H1 (cell line): Measurements from ENCODE around the gene S100A10. TPM values are rescaled to one million over a fixed set of nuclear protein-coding genes. Genes with fewer than 3 reads are reported as not detected.

Experiments used
- CTCF ChIA-PET: fragments of 300-600 bp; sonication (Branson Sonifier 250); formaldehyde crosslinking; loops from one replicate; lab custom pipeline; 2021; ENCODE audit not compliant: partially characterized antibody; lab: Charles Lee
- POLR2A ChIA-PET: fragments of 300-600 bp; sonication (Branson Sonifier 250); formaldehyde crosslinking; loops from one replicate; lab custom pipeline; 2021; ENCODE audit warnings: inconsistent platforms; ENCODE audit not compliant: partially characterized antibody; lab: Charles Lee
- DNase-seq, 2 experiments: peaks; one replicate each; pipeline versions ENCODE4 v3.0.0 to v3.0.0-alpha.2; 2010 to 2022; ENCODE audit warnings: low spot score in 2 of 2, low read depth in 1 of 2, mixed read lengths in 1 of 2
- FAIRE-seq: peaks from 2 replicates; lab custom pipeline; 2011; peaks lifted over from hg19 to GRCh38; lab: Jason Lieb, UNC
- H2AFZ ChIP-seq: 2 replicates; pipeline ENCODE4 v1.8.1; 2012; ENCODE audit warnings: low read length, inconsistent platforms
- H2AK5ac ChIP-seq: 2 replicates; pipeline ENCODE4 v1.6.1; 2013; ENCODE audit warnings: low read depth, low read length
- H2BK120ac ChIP-seq: replicated peaks from 2 replicates; pipeline ENCODE3; 2013; ENCODE audit warnings: low read depth, low read length, inconsistent platforms
- H2BK12ac ChIP-seq: 2 replicates; pipeline ENCODE4 v1.6.1; 2013; ENCODE audit warnings: low read depth, low read length
- H2BK15ac ChIP-seq: 2 replicates; pipeline ENCODE4 v1.6.1; 2013; ENCODE audit warnings: low read length
- H2BK20ac ChIP-seq: 2 replicates; pipeline ENCODE4 v1.6.1; 2013; ENCODE audit warnings: low read length
- H2BK5ac ChIP-seq: 2 replicates; pipeline ENCODE4 v1.6.1; 2013; ENCODE audit warnings: low read depth, low read length
- H3K14ac ChIP-seq: 2 replicates; pipeline ENCODE4 v1.6.1; 2013; ENCODE audit warnings: inconsistent platforms; ENCODE audit not compliant: insufficient read length
- H3K18ac ChIP-seq: 2 replicates; pipeline ENCODE4 v1.6.1; 2013; ENCODE audit warnings: low read length; ENCODE audit errors: extremely low read depth
- H3K23ac ChIP-seq: 2 replicates; pipeline ENCODE4 v1.6.1; 2013; ENCODE audit warnings: inconsistent platforms; ENCODE audit not compliant: insufficient read length
- H3K23me2 ChIP-seq: 2 replicates; pipeline ENCODE4 v1.6.1; 2013; ENCODE audit warnings: low read depth, low read length
- H3K27ac ChIP-seq: 2 replicates; pipeline ENCODE4 v1.6.1; 2011; ENCODE audit warnings: low read depth, low read length, inconsistent platforms
- H3K27me3 ChIP-seq, 4 experiments: replicated peaks in 1 of 4; 1 replicate in 1 of 4; 2 replicates in 3 of 4; pipeline versions ENCODE4 v1.6.1 to v1.8.1; 2011 to 2013; ENCODE audit warnings: low read length in 3 of 4, mild to moderate bottlenecking in 3 of 4, inconsistent platforms in 2 of 4, mixed read lengths in 2 of 4, moderate library complexity in 1 of 4; ENCODE audit not compliant: control insufficient read depth in 3 of 4, insufficient read depth in 3 of 4; ENCODE audit errors: extremely low read depth in 1 of 4
- H3K36me3 ChIP-seq, 4 experiments: 2 replicates each; pipeline versions ENCODE4 v1.6.1 to v1.8.1; 2011 to 2013; ENCODE audit warnings: mild to moderate bottlenecking in 4 of 4, low read length in 3 of 4, moderate library complexity in 2 of 4, control low read depth in 1 of 4, inconsistent platforms in 1 of 4; ENCODE audit not compliant: insufficient read depth in 4 of 4, control insufficient read depth in 2 of 4
- H3K4ac ChIP-seq: replicated peaks from 2 replicates; pipeline ENCODE3; 2013; ENCODE audit warnings: low read length, low read depth, mixed read lengths, inconsistent platforms; ENCODE audit not compliant: insufficient read length
- H3K4me1 ChIP-seq, 4 experiments: replicated peaks in 1 of 4; 1 replicate in 1 of 4; 2 replicates in 3 of 4; pipeline versions ENCODE4 v1.6.1 to v1.8.1; 2011 to 2013; ENCODE audit warnings: low read length in 3 of 4, inconsistent platforms in 2 of 4, mixed read lengths in 1 of 4; ENCODE audit not compliant: insufficient read depth in 4 of 4, control insufficient read depth in 3 of 4
- H3K4me2 ChIP-seq, 2 experiments: 2 replicates each; pipeline versions ENCODE4 v1.6.1 to v1.8.1; 2011 to 2013; ENCODE audit warnings: low read depth in 2 of 2, low read length in 2 of 2, control low read depth in 1 of 2, inconsistent platforms in 1 of 2, mild to moderate bottlenecking in 1 of 2; ENCODE audit not compliant: insufficient read depth in 1 of 2
- H3K4me3 ChIP-seq, 4 experiments: fragments of 200-600, 300-600 bp in 1 of 4; sonication (generic), shearing (Covaris generic), sonication (Bioruptor Twin) in 1 of 4; 2 replicates each; pipeline versions ENCODE4 v1.5.1 to v1.8.1; 2011 to 2016; ENCODE audit warnings: low read length in 4 of 4, low read depth in 3 of 4, control low read depth in 2 of 4, inconsistent platforms in 2 of 4, mild to moderate bottlenecking in 2 of 4, mixed read lengths in 1 of 4, moderate library complexity in 1 of 4; ENCODE audit not compliant: insufficient read depth in 2 of 4; ENCODE audit errors: extremely low read depth in 1 of 4
- H3K56ac ChIP-seq: replicated peaks from 2 replicates; pipeline ENCODE3; 2013; ENCODE audit warnings: low read depth, mild to moderate bottlenecking, mixed read lengths, low read length, inconsistent platforms; ENCODE audit not compliant: insufficient read length
- H3K79me1 ChIP-seq: 2 replicates; pipeline ENCODE4 v1.6.1; 2013; ENCODE audit warnings: low read depth, low read length, control low read depth
- H3K79me2 ChIP-seq, 2 experiments: 2 replicates each; pipeline versions ENCODE4 v1.6.1 to v1.8.1; 2012 to 2013; ENCODE audit warnings: low read length in 2 of 2, mild to moderate bottlenecking in 2 of 2, inconsistent platforms in 1 of 2; ENCODE audit not compliant: insufficient read depth in 2 of 2, control insufficient read depth in 1 of 2
- H3K9ac ChIP-seq, 4 experiments: replicated peaks in 1 of 4; 1 replicate in 1 of 4; 2 replicates in 3 of 4; pipeline versions ENCODE4 v1.6.1 to v1.8.1; 2011 to 2013; ENCODE audit warnings: low read depth in 3 of 4, low read length in 3 of 4, control low read depth in 2 of 4, mild to moderate bottlenecking in 2 of 4, moderate library complexity in 2 of 4, inconsistent platforms in 1 of 4; ENCODE audit errors: extremely low read depth in 1 of 4
- H3K9me3 ChIP-seq, 2 experiments: 2 replicates each; pipeline versions ENCODE4 v1.6.1 to v1.8.1; 2012 to 2013; ENCODE audit warnings: mild to moderate bottlenecking in 2 of 2, moderate library complexity in 2 of 2, control low read depth in 1 of 2, inconsistent platforms in 1 of 2, low read depth in 1 of 2, low read length in 1 of 2, mixed read lengths in 1 of 2; ENCODE audit not compliant: insufficient read depth in 2 of 2
- H4K20me1 ChIP-seq, 2 experiments: replicated peaks in 1 of 2; 2 replicates each; pipeline versions ENCODE3 to v1.8.1; 2011 to 2013; ENCODE audit warnings: inconsistent platforms in 2 of 2, low read length in 2 of 2, mild to moderate bottlenecking in 1 of 2; ENCODE audit not compliant: insufficient read depth in 2 of 2, control insufficient read depth in 1 of 2
- H4K5ac ChIP-seq: 2 replicates; pipeline ENCODE4 v1.6.1; 2013; ENCODE audit warnings: low read length, low read depth, mixed read lengths, inconsistent platforms; ENCODE audit not compliant: insufficient read length
- H4K8ac ChIP-seq: 2 replicates; pipeline ENCODE4 v1.8.0; 2013; ENCODE audit warnings: mild to moderate bottlenecking, moderate library complexity, low read length, inconsistent platforms; ENCODE audit not compliant: insufficient read depth; ENCODE audit errors: extremely low read depth
- H4K91ac ChIP-seq: replicated peaks from 2 replicates; pipeline ENCODE3; 2013; ENCODE audit warnings: low read length, mixed read lengths, inconsistent platforms; ENCODE audit not compliant: insufficient read length
- BACH1 ChIP-seq: IDR thresholded peaks from 2 replicates; pipeline ENCODE4 v1.6.1; 2012; ENCODE audit warnings: low read length, improper control_type of control experiment
- CBX8 ChIP-seq: fragments of 300-800, 300-1000 bp; sonication (generic); IDR thresholded peaks from 2 replicates; pipeline ENCODE4 v1.7.1; 2016; ENCODE audit warnings: low read depth, low read length, borderline replicate concordance
- CTBP2 ChIP-seq: IDR thresholded peaks from 2 replicates; pipeline ENCODE4 v1.7.0; 2011; ENCODE audit warnings: borderline replicate concordance, mild to moderate bottlenecking, moderate library complexity, mixed read lengths, low read length; ENCODE audit not compliant: insufficient read depth, insufficient read length
- KDM4A ChIP-seq: IDR thresholded peaks from one replicate; pipeline ENCODE4 v1.7.1; 2012; ENCODE audit warnings: low read depth, mild to moderate bottlenecking, moderate library complexity, low read length, inconsistent platforms; ENCODE audit not compliant: severe bottlenecking
- KDM5A ChIP-seq: fragments of 200-600 bp; IDR thresholded peaks from 2 replicates; pipeline ENCODE4 v1.7.1; 2012; ENCODE audit warnings: mild to moderate bottlenecking, low read length, inconsistent platforms, mixed read lengths
- POLR2AphosphoS5 ChIP-seq: IDR thresholded peaks from 2 replicates; pipeline ENCODE4 v1.6.1; 2011; ENCODE audit warnings: low read depth, low read length
- RAD21 ChIP-seq, 2 experiments: IDR thresholded peaks in 1 of 2; conservative IDR thresholded peaks in 1 of 2; 2 replicates each; pipeline ENCODE4 v1.6.1; 2011; ENCODE audit warnings: low read depth in 2 of 2, low read length in 2 of 2, improper control_type of control experiment in 1 of 2, inconsistent platforms in 1 of 2, mild to moderate bottlenecking in 1 of 2, moderate library complexity in 1 of 2
- RNF2 ChIP-seq: fragments of 200-900, 300-1000 bp; sonication (generic); IDR thresholded peaks from 2 replicates; pipeline ENCODE4 v1.7.1; 2016; ENCODE audit warnings: borderline replicate concordance, low read depth, mild to moderate bottlenecking, antibody characterized with exemption, low read length; ENCODE audit not compliant: poor library complexity, severe bottlenecking; ENCODE audit errors: missing control alignments
- SUZ12 ChIP-seq: fragments of 200-600 bp; sonication (generic); IDR thresholded peaks from 2 replicates; pipeline ENCODE4 v1.6.1; 2012; ENCODE audit warnings: mild to moderate bottlenecking, inconsistent platforms, low read length, moderate library complexity, mixed read lengths
- TAF1 ChIP-seq: IDR thresholded peaks from 2 replicates; pipeline ENCODE4 v1.6.1; 2011; ENCODE audit warnings: mild to moderate bottlenecking, low read depth, low read length
- WGBS, 2 experiments: shearing (Covaris generic) in 1 of 2; methylation state at CpG; one replicate each; pipeline versions ENCODE4 v1.1.6 to v1.1.7; 2013 to 2015; ENCODE audit warnings: low lambda C conversion rate in 2 of 2, mixed read lengths in 2 of 2, inconsistent platforms in 1 of 2, low coverage in 1 of 2, missing lambda C conversion rate in 1 of 2; ENCODE audit not compliant: insufficient replicate concordance in 2 of 2, insufficient coverage in 1 of 2, insufficient read length in 1 of 2; ENCODE audit errors: extremely low coverage in 1 of 2, missing lambda C conversion rate in 1 of 2; 5-methylcytosine and 5-hydroxymethylcytosine counted together
- polyA plus RNA-seq, 7 experiments: library from polyadenylated mRNA; depleted of rRNA in 3 of 7; stranded (reverse) in 5 of 7; unstranded in 2 of 7; fragments of >200 nt in 5 of 7; fragments of 200-250 nt in 2 of 7; gene quantifications; 1 replicate in 5 of 7; 2 replicates in 1 of 7; 4 replicates in 1 of 7; pipeline versions ENCODE4 v1.2.1 to v1.2.3, GENCODE V29; 2011 to 2013; ENCODE audit warnings: missing spikeins in 2 of 7, mixed read lengths in 2 of 7
- total RNA-seq: library from RNA; stranded (reverse); fragmentation: NEBNext Ultra II Directional; extraction: Animal tissue kit (Norgen Biotek cat#: 25700); gene quantifications from 2 replicates; pipeline ENCODE4 v1.2.1, GENCODE V29; 2021

The S100A10 gene
- total and polyA plus RNA-seq, 2 of the 8 experiments (the other 6 are each of a cell fraction or from before 2014, with no cell fraction given) = 23.9 to 231 TPM

GRCh38 chr1:151939779-151940178, 53.9 kb downstream of the S100A10 start:
- ChIA-PET CTCF (interaction anchor here (0.9 to 11.3 kb wide), 8 partner anchors 27 to 95 kb away, joined by 3 to 180 read pairs (median 4); no protein-coding TSS in a partner anchor), POLR2A (interaction anchor here (1.0 to 1.6 kb wide), 2 partner anchors 31 to 33 kb away, joined by 3 to 4 read pairs; partner anchors contain the start of gene THEM4)
- Histone ChIP-seq H4K8ac (no peak overlapping the region), H2BK12ac (no peak overlapping the region), H4K91ac (no peak overlapping the region), H4K5ac (no peak overlapping the region), H3K4ac (no peak overlapping the region), H2AK5ac (no peak overlapping the region), H2BK5ac (no peak overlapping the region), H3K79me2 (no peaks in the 10 kb centered on the region), H2BK15ac (no peak overlapping the region), H4K20me1 (no peaks in the 10 kb centered on the region), H2BK120ac (no peak overlapping the region), H2AFZ (no peak overlapping the region), H3K23ac (no peak overlapping the region), H3K18ac (no peak overlapping the region), H2BK20ac (no peak overlapping the region), H3K4me3 (no peak overlapping the region), H3K27ac (no peak overlapping the region), H3K9me3 (no peaks in the 10 kb centered on the region), H3K4me2 (no peak overlapping the region), H3K27me3 (no peaks in the 10 kb centered on the region), H3K14ac (no peak overlapping the region), H3K36me3 (no peaks in the 10 kb centered on the region), H3K79me1 (no peaks in the 10 kb centered on the region), H3K56ac (no peak overlapping the region), H3K9ac (no peak overlapping the region), H3K23me2 (no peaks in the 10 kb centered on the region; the same call in 1 of the 2 replicates), H3K4me1 (no peaks in the 10 kb centered on the region)
- DNase-seq (no peak), FAIRE-seq (no peak)
- WGBS, 2 experiments = 88% methylated on average over 1 of the region's 1 CpG; no CpG with 5 or more reads in 1 of the 2 experiments
- no peak for TF ChIP-seq POLR2AphosphoS5
- no peak for TF ChIP-seq SUZ12
- TF ChIP-seq CTBP2 = no peak
- no peak for TF ChIP-seq CBX8
- TF ChIP-seq TAF1 = no peak
- no peak for TF ChIP-seq KDM4A
- TF ChIP-seq RAD21 (IDR thresholded peaks at IDR 0.05 in 1 of 2, conservative IDR thresholded peaks at IDR 0.05 in 1 of 2; ENCODE audit: low read depth in 2 of 2, low read length in 2 of 2) = no peak
- no peak for TF ChIP-seq KDM5A
- TF ChIP-seq RNF2 = no peak
- no peak for TF ChIP-seq BACH1
